Measurements from ENCODE around the gene EMILIN1.
A peak's percentile ranks its signal among the peaks of the same experiment; 100 is the strongest.

EMILIN1 gene

GRCh38 chr2:27083410-27084296, 5.2 kb downstream of the EMILIN1 start:
- POLR2A ChIA-PET = interaction anchor here (1.2 kb wide), 1 partner anchor 20 kb away, joined by 3 read pairs; no protein-coding TSS in a partner anchor
- no peak for DNase-seq
- H3K4me3 ChIP-seq (ENCODE audit: control insufficient read depth in 1 of 7, extremely low read depth in 1 of 7, insufficient read depth in 4 of 7, low read depth in 2 of 7, low read length in 6 of 7) = no peak overlapping the region
- 95% methylated on average over 17 of the region's 20 CpGs for WGBS (ENCODE audit: insufficient coverage)
- H3K9me3 ChIP-seq (ENCODE audit: control extremely low read depth in 1 of 5, control insufficient read depth in 4 of 5, insufficient read depth in 2 of 5, low read depth in 1 of 5, low read length in 4 of 5) = no peaks in the 10 kb centered on the region
- H3K36me3 ChIP-seq (ENCODE audit: control insufficient read depth in 4 of 4, insufficient read depth in 4 of 4, low read length in 3 of 4) = peaks cover 0 to 12% (median 3%) of the 10 kb centered on the region in 4 experiments
- CTCF ChIA-PET = interaction anchor here (1.0 to 28.0 kb wide), 11 partner anchors 10 to 130 kb away, joined by 3 to 381 read pairs (median 3); partner anchors contain the start of genes AGBL5 and OST4
- H3K4me1 ChIP-seq (ENCODE audit: control extremely low read depth in 1 of 4, control insufficient read depth in 4 of 4, insufficient read depth in 4 of 4, low read length in 3 of 4) = peaks cover 7 to 79% (median 68%) of the 10 kb centered on the region in 4 experiments
- H3K27ac ChIP-seq (ENCODE audit: insufficient read depth in 1 of 2, low read depth in 1 of 2, low read length in 2 of 2, poor library complexity in 1 of 2, severe bottlenecking in 2 of 2) = no peak overlapping the region
- no peaks in the 10 kb centered on the region for H3K27me3 ChIP-seq (replicated peaks in 2 of 5; ENCODE audit: control insufficient read depth in 4 of 5, insufficient read depth in 5 of 5, low read length in 4 of 5)

GRCh38 chr2:27084297-27085061, 6.1 kb downstream of the EMILIN1 start:
- no peaks in the 10 kb centered on the region for H3K27me3 ChIP-seq (replicated peaks in 2 of 5; ENCODE audit: control insufficient read depth in 4 of 5, insufficient read depth in 5 of 5, low read length in 4 of 5)
- no peaks in the 10 kb centered on the region for H3K9me3 ChIP-seq (ENCODE audit: control extremely low read depth in 1 of 5, control insufficient read depth in 4 of 5, insufficient read depth in 2 of 5, low read depth in 1 of 5, low read length in 4 of 5)
- peaks cover 7 to 71% (median 60%) of the 10 kb centered on the region in 4 experiments for H3K4me1 ChIP-seq (ENCODE audit: control extremely low read depth in 1 of 4, control insufficient read depth in 4 of 4, insufficient read depth in 4 of 4, low read length in 3 of 4)
- peaks cover 0 to 12% (median 3%) of the 10 kb centered on the region in 4 experiments for H3K36me3 ChIP-seq (ENCODE audit: control insufficient read depth in 4 of 4, insufficient read depth in 4 of 4, low read length in 3 of 4)
- ChIA-PET POLR2A (interaction anchor here (1.2 kb wide), 1 partner anchor 20 kb away, joined by 3 read pairs; no protein-coding TSS in a partner anchor), CTCF (interaction anchor here (1.0 to 28.0 kb wide), 9 partner anchors 10 to 129 kb away, joined by 3 to 381 read pairs (median 5); partner anchors contain the start of genes AGBL5 and OST4)
- H3K4me3 ChIP-seq (ENCODE audit: control insufficient read depth in 1 of 7, extremely low read depth in 1 of 7, insufficient read depth in 4 of 7, low read depth in 2 of 7, low read length in 6 of 7) = no peak overlapping the region
- WGBS (ENCODE audit: insufficient coverage) = 90% methylated on average over 4 of the region's 6 CpGs
- DNase-seq = no peak
- no peak overlapping the region for H3K27ac ChIP-seq (ENCODE audit: insufficient read depth in 1 of 2, low read depth in 1 of 2, low read length in 2 of 2, poor library complexity in 1 of 2, severe bottlenecking in 2 of 2)

- Histone ChIP-seq H3K4me3 (ENCODE audit: control insufficient read depth in 1 of 7, extremely low read depth in 1 of 7, insufficient read depth in 4 of 7, low read depth in 2 of 7, low read length in 6 of 7) (peak overlapping the region; percentile 43 to 77 (median 65)), H3K36me3 (ENCODE audit: control insufficient read depth in 4 of 4, insufficient read depth in 4 of 4, low read length in 3 of 4) (peaks cover 0 to 12% (median 3%) of the 10 kb centered on the region in 4 experiments), H3K27ac (ENCODE audit: insufficient read depth in 1 of 2, low read depth in 1 of 2, low read length in 2 of 2, poor library complexity in 1 of 2, severe bottlenecking in 2 of 2) (peak overlapping the region in 1 of 2 experiments; percentile 66), H3K27me3 (replicated peaks in 2 of 5; ENCODE audit: control insufficient read depth in 4 of 5, insufficient read depth in 5 of 5, low read length in 4 of 5) (no peaks in the 10 kb centered on the region), H3K4me1 (ENCODE audit: control extremely low read depth in 1 of 4, control insufficient read depth in 4 of 4, insufficient read depth in 4 of 4, low read length in 3 of 4) (peaks cover 5 to 64% (median 54%) of the 10 kb centered on the region in 4 experiments), H3K9me3 (ENCODE audit: control extremely low read depth in 1 of 5, control insufficient read depth in 4 of 5, insufficient read depth in 2 of 5, low read depth in 1 of 5, low read length in 4 of 5) (no peaks in the 10 kb centered on the region)
- POLR2A ChIA-PET = interaction anchor here (1.4 kb wide), 1 partner anchor 35 kb away, joined by 6 read pairs; the partner anchor contains the start of gene AGBL5
- DNase-seq = no peak
- WGBS (ENCODE audit: insufficient coverage) = 72% methylated on average over 10 of the region's 10 CpGs
- CTCF ChIA-PET = interaction anchor here (0.9 to 28.0 kb wide), 8 partner anchors 8 to 68 kb away, joined by 3 to 381 read pairs (median 6); partner anchors contain the start of genes AGBL5 and OST4
Measured at GRCh38 chr2:27085062-27085672, 6.8 kb downstream of the EMILIN1 start.

- Histone ChIP-seq H3K27ac (ENCODE audit: insufficient read depth in 1 of 2, low read depth in 1 of 2, low read length in 2 of 2, poor library complexity in 1 of 2, severe bottlenecking in 2 of 2) (peak overlapping the region in 1 of 2 experiments; percentile 66), H3K36me3 (ENCODE audit: control insufficient read depth in 4 of 4, insufficient read depth in 4 of 4, low read length in 3 of 4) (peaks cover 0 to 12% (median 3%) of the 10 kb centered on the region in 4 experiments), H3K9me3 (ENCODE audit: control extremely low read depth in 1 of 5, control insufficient read depth in 4 of 5, insufficient read depth in 2 of 5, low read depth in 1 of 5, low read length in 4 of 5) (no peaks in the 10 kb centered on the region), H3K27me3 (replicated peaks in 2 of 5; ENCODE audit: control insufficient read depth in 4 of 5, insufficient read depth in 5 of 5, low read length in 4 of 5) (no peaks in the 10 kb centered on the region), H3K4me3 (ENCODE audit: control insufficient read depth in 1 of 7, extremely low read depth in 1 of 7, insufficient read depth in 4 of 7, low read depth in 2 of 7, low read length in 6 of 7) (peak overlapping the region; percentile 43 to 77 (median 65)), H3K4me1 (ENCODE audit: control extremely low read depth in 1 of 4, control insufficient read depth in 4 of 4, insufficient read depth in 4 of 4, low read length in 3 of 4) (peaks cover 5 to 59% (median 48%) of the 10 kb centered on the region in 4 experiments)
- ChIA-PET CTCF (interaction anchor here (0.9 to 28.0 kb wide), 7 partner anchors 8 to 68 kb away, joined by 3 to 381 read pairs (median 5); partner anchors contain the start of genes AGBL5 and OST4), POLR2A (interaction anchor here (1.4 kb wide), 1 partner anchor 35 kb away, joined by 6 read pairs; the partner anchor contains the start of gene AGBL5)
- DNase-seq = peak in 2 of 3 donors; percentile 27 to 43
- WGBS (ENCODE audit: insufficient coverage) = under 1% methylated on average over 38 of the region's 38 CpGs
Measured at GRCh38 chr2:27085673-27086089, 7.3 kb downstream of the EMILIN1 start.

GRCh38 chr2:27086090-27086723, 7.8 kb downstream of the EMILIN1 start:
- 0% methylated on average over 56 of the region's 81 CpGs for WGBS (ENCODE audit: insufficient coverage)
- no peaks in the 10 kb centered on the region for H3K9me3 ChIP-seq (ENCODE audit: control extremely low read depth in 1 of 5, control insufficient read depth in 4 of 5, insufficient read depth in 2 of 5, low read depth in 1 of 5, low read length in 4 of 5)
- H3K4me3 ChIP-seq (ENCODE audit: control insufficient read depth in 1 of 7, extremely low read depth in 1 of 7, insufficient read depth in 4 of 7, low read depth in 2 of 7, low read length in 6 of 7) = peak overlapping the region; percentile 43 to 77 (median 65)
- peaks cover 0 to 12% (median 3%) of the 10 kb centered on the region in 4 experiments for H3K36me3 ChIP-seq (ENCODE audit: control insufficient read depth in 4 of 4, insufficient read depth in 4 of 4, low read length in 3 of 4)
- ChIA-PET POLR2A (interaction anchor here (0.6 to 1.4 kb wide), 3 partner anchors 15 to 277 kb away, joined by 3 to 6 read pairs (median 4); partner anchors contain the start of genes AGBL5 and OST4), CTCF (interaction anchor here (0.9 to 28.0 kb wide), 9 partner anchors 8 to 195 kb away, joined by 3 to 381 read pairs (median 5); partner anchors contain the start of genes AGBL5, OST4 and TRIM54)
- DNase-seq = peak; percentile 93 to 96 (median 95)
- H3K27ac ChIP-seq (ENCODE audit: insufficient read depth in 1 of 2, low read depth in 1 of 2, low read length in 2 of 2, poor library complexity in 1 of 2, severe bottlenecking in 2 of 2) = peak overlapping the region in 1 of 2 experiments; percentile 66
- H3K27me3 ChIP-seq (replicated peaks in 2 of 5; ENCODE audit: control insufficient read depth in 4 of 5, insufficient read depth in 5 of 5, low read length in 4 of 5) = no peaks in the 10 kb centered on the region
- peaks cover 5 to 55% (median 44%) of the 10 kb centered on the region in 4 experiments for H3K4me1 ChIP-seq (ENCODE audit: control extremely low read depth in 1 of 4, control insufficient read depth in 4 of 4, insufficient read depth in 4 of 4, low read length in 3 of 4)

All from common myeloid progenitor, CD34-positive (primary cell).